Liver (tissue), 2 donors: ENCODE data around the gene LCN12.

Experiments
- EGR1 ChIP-seq, 2 donors: IDR thresholded peaks; 2 replicates each; pipeline ENCODE4 v1.6.1; 2016 to 2018; ENCODE audit warnings: antibody characterized with exemption in 2 of 2, low read depth in 2 of 2
- REST ChIP-seq: IDR thresholded peaks from 2 replicates; pipeline ENCODE4 v1.6.1; 2016; ENCODE audit warnings: antibody characterized with exemption, mild to moderate bottlenecking
- donor health status: healthy.

- TF ChIP-seq EGR1 (IDR thresholded peaks at IDR 0.05; ENCODE audit: low read depth in 2 of 2) (no peak), REST (no peak)
Observed at GRCh38 chr9:136982232-136983051, 30.4 kb downstream of the LCN12 start, which contains the start of gene LCNL1.
